ENCODE results near the gene TSPYL2. TPM values are rescaled to one million over a fixed set of nuclear protein-coding genes. Genes with fewer than 3 reads are reported as not detected.
A peak's percentile ranks its signal among the peaks of the same experiment; 100 is the strongest.

Gene TSPYL2
- total RNA-seq, 4 donors from 2014 or later, result 15.7 to 41.6 (median 23.1) TPM

- TF ChIP-seq EP300 (IDR thresholded peaks at IDR 0.05; ENCODE audit: low read depth), result peak; percentile 100
- TF ChIP-seq POLR2AphosphoS5 (IDR thresholded peaks at IDR 0.05), result peak; percentile 72 to 95 (median 93)
- peak; percentile 32 for TF ChIP-seq POLR2A (IDR thresholded peaks at IDR 0.05)
- TF ChIP-seq CTCF (IDR thresholded peaks at IDR 0.05), result peak; percentile 52 to 76 (median 70)
- Histone ChIP-seq H3K36me3 (no peaks in the 10 kb centered on the region), H3K27me3 (no peaks in the 10 kb centered on the region), H3K27ac (peak overlapping the region; percentile 69 to 81 (median 80)), H3K9me3 (no peaks in the 10 kb centered on the region), H3K4me3 (peak overlapping the region; percentile 11 to 48 (median 18)), H3K4me1 (peaks cover 0 to 6% (median 0%) of the 10 kb centered on the region in 4 donors)
- intact Hi-C loops (cut with DNase I; ENCODE audit: low total_unique reads), result no loop called here
- 22% methylated on average over 31 of the region's 31 CpGs; no CpG with 5 or more reads in 1 of the 2 donors for WGBS, 2 donors (ENCODE audit: low coverage in 1 of 2)
- in situ Hi-C loops (cut with MboI; ENCODE audit: low pct_ligation_motif_present in 1 of 4, low pct_unique_long_range_greater_than_20kb in 1 of 4, low sequenced_read_pairs in 3 of 4), result no loop called here
- DNase-seq, result peak; percentile 77
Measured at GRCh38 chrX:53071604-53072417, 10.4 kb upstream of the TSPYL2 start.

GRCh38 chrX:53072418-53073114 is 9.6 kb upstream of the TSPYL2 start:
- H3K4me3 ChIP-seq, result peak overlapping the region in 2 of 4 donors; percentile 21 to 48

GRCh38 chrX:53073115-53073586 is 9.0 kb upstream of the TSPYL2 start:
- DNase-seq, result no peak
- H3K36me3 ChIP-seq, result no peaks in the 10 kb centered on the region
- TF ChIP-seq POLR2A (IDR thresholded peaks at IDR 0.05) (no peak), POLR2AphosphoS5 (IDR thresholded peaks at IDR 0.05) (no peak), CTCF (IDR thresholded peaks at IDR 0.05) (no peak)
- no peaks in the 10 kb centered on the region for H3K9me3 ChIP-seq
- intact Hi-C loops (cut with DNase I; ENCODE audit: low total_unique reads), result no loop called here
- in situ Hi-C loops (cut with MboI; ENCODE audit: low pct_ligation_motif_present in 1 of 4, low pct_unique_long_range_greater_than_20kb in 1 of 4, low sequenced_read_pairs in 3 of 4), result no loop called here
- no peak overlapping the region for H3K4me3 ChIP-seq
- peak overlapping the region; percentile 69 to 81 (median 80) for H3K27ac ChIP-seq
- H3K27me3 ChIP-seq, result no peaks in the 10 kb centered on the region
- peaks cover 0 to 6% (median 0%) of the 10 kb centered on the region in 4 donors for H3K4me1 ChIP-seq
- WGBS, 2 donors (ENCODE audit: low coverage in 1 of 2), result 30 to 70% methylated on average over 4 to 6 of the region's 6 CpGs

More at GRCh38 chrX:53072418-53073114, 9.6 kb upstream of the TSPYL2 start:
- intact Hi-C loops (cut with DNase I; ENCODE audit: low total_unique reads), result no loop called here
- H3K36me3 ChIP-seq, result no peaks in the 10 kb centered on the region
- peaks cover 0 to 6% (median 0%) of the 10 kb centered on the region in 4 donors for H3K4me1 ChIP-seq
- TF ChIP-seq CTCF (IDR thresholded peaks at IDR 0.05) (no peak), POLR2AphosphoS5 (IDR thresholded peaks at IDR 0.05) (no peak), POLR2A (IDR thresholded peaks at IDR 0.05) (no peak), EP300 (IDR thresholded peaks at IDR 0.05; ENCODE audit: low read depth) (no peak)
- H3K27ac ChIP-seq, result peak overlapping the region; percentile 69 to 81 (median 80)
- no peaks in the 10 kb centered on the region for H3K27me3 ChIP-seq
- DNase-seq, result no peak
- in situ Hi-C loops (cut with MboI; ENCODE audit: low pct_ligation_motif_present in 1 of 4, low pct_unique_long_range_greater_than_20kb in 1 of 4, low sequenced_read_pairs in 3 of 4), result no loop called here
- WGBS, 2 donors (ENCODE audit: low coverage in 1 of 2), result 67 to 70% methylated on average over 2 to 9 of the region's 9 CpGs
- no peaks in the 10 kb centered on the region for H3K9me3 ChIP-seq

- H3K4me1 ChIP-seq, result peaks cover 0 to 6% (median 0%) of the 10 kb centered on the region in 4 donors
- DNase-seq, result no peak
- 78% methylated on average over 7 of the region's 7 CpGs; no CpG with 5 or more reads in 1 of the 2 donors for WGBS, 2 donors (ENCODE audit: low coverage in 1 of 2)
- intact Hi-C loops (cut with DNase I; ENCODE audit: low total_unique reads), result no loop called here
- H3K27me3 ChIP-seq, result no peaks in the 10 kb centered on the region
- TF ChIP-seq POLR2A (IDR thresholded peaks at IDR 0.05) (no peak), EP300 (IDR thresholded peaks at IDR 0.05; ENCODE audit: low read depth) (no peak), CTCF (IDR thresholded peaks at IDR 0.05) (no peak), POLR2AphosphoS5 (IDR thresholded peaks at IDR 0.05) (no peak)
- H3K36me3 ChIP-seq, result no peaks in the 10 kb centered on the region
- no peak overlapping the region for H3K4me3 ChIP-seq
- no peaks in the 10 kb centered on the region for H3K9me3 ChIP-seq
- in situ Hi-C loops (cut with MboI; ENCODE audit: low pct_ligation_motif_present in 1 of 4, low pct_unique_long_range_greater_than_20kb in 1 of 4, low sequenced_read_pairs in 3 of 4), result no loop called here
- H3K27ac ChIP-seq, result no peak overlapping the region
Measured at GRCh38 chrX:53075011-53075410, 7.2 kb upstream of the TSPYL2 start.

Measured in transverse colon (tissue), 4 donors.